Measurements from ENCODE around the gene UBE2E1. TPM values are rescaled to one million over a fixed set of nuclear protein-coding genes. Genes with fewer than 3 reads are reported as not detected.

The UBE2E1 gene
- total and polyA plus RNA-seq, 9 donors = 60.3 to 95.4 (median 86.9) TPM

Other genes starting within 250 kb of the UBE2E1 start
- gene NKIRAS1, start 111.0 kb downstream of the UBE2E1 start, total RNA-seq = 11.7 TPM
- 10 to 100 TPM; 10.7 to 14.5 (median 13.2) TPM for gene NKIRAS1, start 111.0 kb downstream of the UBE2E1 start, polyA plus RNA-seq (ENCODE audit: insufficient read depth in 1 of 8, insufficient read length in 8 of 8, low replicate concordance in 1 of 8)
- gene RPL15, start 111.2 kb downstream of the UBE2E1 start, total RNA-seq = 2,527 TPM
- gene RPL15, start 111.2 kb downstream of the UBE2E1 start, polyA plus RNA-seq (ENCODE audit: insufficient read depth in 1 of 8, insufficient read length in 8 of 8, low replicate concordance in 1 of 8) = 1,000 to 10,000 TPM; 2,355 to 2,951 (median 2,600) TPM
- gene NR1D2, start 139.3 kb downstream of the UBE2E1 start, total RNA-seq = 26.6 TPM
- 10 to 100 TPM; 15.6 to 21.8 (median 20.6) TPM for gene NR1D2, start 139.3 kb downstream of the UBE2E1 start, polyA plus RNA-seq (ENCODE audit: insufficient read depth in 1 of 8, insufficient read length in 8 of 8, low replicate concordance in 1 of 8)